ENCODE results near the gene BLMH.

- TF ChIP-seq POLR2AphosphoS5 (IDR thresholded peaks at IDR 0.05; ENCODE audit: low read depth, low read length) (no peak), CTCF (IDR thresholded peaks at IDR 0.05) (no peak), REST (IDR thresholded peaks at IDR 0.05; ENCODE audit: insufficient read depth in 1 of 2, low read depth in 2 of 2, low read length in 1 of 2) (no peak), SIN3A (IDR thresholded peaks at IDR 0.05; ENCODE audit: borderline replicate concordance, insufficient read depth, low read depth, low read length) (no peak), TCF7L2 (IDR thresholded peaks at IDR 0.05; ENCODE audit: low read depth, low read length) (no peak)
These were observed 15.8 kb downstream of the BLMH start for GRCh38 chr17:30275911-30276310.

Data from Panc1 (cell line).